ENCODE data around the gene TYMS. TPM values are rescaled to one million over a fixed set of nuclear protein-coding genes. Genes with fewer than 3 reads are reported as not detected.
"Not testable (repeated sequence)": the region's sequence is repeated elsewhere in the genome, so short reads cannot be mapped to it uniquely, and the experiment has no call there.

TYMS gene
- polyA plus RNA-seq, 10 donors, result 51.3 to 122 (median 60.4) TPM

- no peak for DNase-seq
Measured at GRCh38 chr18:676069-676468, 18.6 kb downstream of the TYMS start.

- no peak for DNase-seq
Measured at GRCh38 chr18:676736-677135, 19.3 kb downstream of the TYMS start.

- no peak for DNase-seq
Measured at GRCh38 chr18:677145-677544, 19.7 kb downstream of the TYMS start.

DNA sequence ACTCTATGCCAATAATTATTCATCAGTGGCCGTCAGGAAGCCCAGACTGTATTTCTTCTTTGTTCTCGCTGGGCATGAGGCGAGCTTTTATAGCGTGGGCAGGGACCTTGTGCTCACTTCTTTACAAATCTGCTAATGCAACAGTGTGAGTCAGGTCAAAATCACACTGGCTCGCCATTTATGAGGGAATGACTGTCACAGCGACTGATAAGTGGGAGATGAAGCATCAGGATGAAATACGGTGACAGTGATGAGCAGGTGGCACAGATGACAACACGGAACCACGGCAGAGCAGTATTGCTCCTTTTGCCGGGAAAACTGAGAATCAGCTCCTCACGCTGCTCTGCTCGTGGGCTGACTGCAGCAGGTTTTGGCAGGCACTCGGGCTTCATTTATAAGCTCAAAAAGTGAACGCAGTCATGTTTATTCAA, 20.5 kb downstream of the TYMS start:
- DNase-seq, result no peak

DNA sequence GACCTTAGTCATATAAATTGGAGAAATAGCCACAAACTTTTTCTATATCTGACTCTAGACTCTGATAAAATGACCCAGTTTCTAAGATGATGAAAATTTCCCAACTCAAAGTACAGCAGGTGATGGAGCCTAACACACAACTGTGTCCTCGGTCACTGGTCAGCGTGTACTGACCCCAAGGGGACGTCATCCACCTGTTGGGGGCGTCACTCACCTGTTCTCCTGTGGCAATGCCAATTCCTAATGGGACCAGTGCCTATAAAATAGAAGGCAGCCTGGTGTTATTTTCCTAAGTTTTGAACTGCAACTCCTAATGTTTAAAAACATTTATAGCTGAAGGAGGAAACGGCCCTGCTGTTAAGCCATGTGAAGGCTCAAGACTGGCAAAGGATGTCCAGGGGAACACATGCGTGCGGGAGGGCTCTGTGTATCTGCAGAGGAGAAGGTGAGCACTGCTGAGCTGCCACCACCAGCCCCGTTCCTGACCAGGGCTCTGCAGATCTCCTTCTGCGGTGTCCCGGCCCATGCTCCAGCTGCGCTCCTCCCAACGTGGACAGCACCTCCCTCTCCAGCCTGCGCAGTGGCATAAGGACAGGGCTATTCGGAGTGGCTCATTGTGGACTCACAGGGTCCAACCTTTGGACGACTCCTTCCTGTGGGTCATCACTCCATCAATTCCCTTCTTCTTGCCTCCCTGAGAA, 21.2 kb downstream of the TYMS start:
- DNase-seq, result no peak

DNA sequence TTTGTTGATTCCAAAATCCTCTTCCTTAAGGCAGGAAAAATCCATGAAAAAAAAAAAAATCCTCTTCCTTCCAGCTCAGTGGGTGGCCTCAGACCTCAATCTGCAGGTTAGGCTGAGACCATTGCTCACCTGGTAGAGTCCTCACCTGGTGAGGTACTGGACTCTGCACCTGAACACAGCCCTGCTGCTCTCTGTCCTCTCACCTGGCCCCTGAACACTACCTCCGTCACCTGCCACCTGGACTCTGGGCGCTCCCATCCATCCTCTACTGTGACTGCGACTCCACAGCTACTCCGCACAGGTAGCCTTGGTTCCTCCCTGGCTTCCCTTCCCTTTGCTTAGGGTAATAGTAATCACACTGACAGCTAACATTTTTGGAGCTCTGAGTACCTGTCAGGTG, 22.1 kb downstream of the TYMS start:
- DNase-seq, result no peak

DNA sequence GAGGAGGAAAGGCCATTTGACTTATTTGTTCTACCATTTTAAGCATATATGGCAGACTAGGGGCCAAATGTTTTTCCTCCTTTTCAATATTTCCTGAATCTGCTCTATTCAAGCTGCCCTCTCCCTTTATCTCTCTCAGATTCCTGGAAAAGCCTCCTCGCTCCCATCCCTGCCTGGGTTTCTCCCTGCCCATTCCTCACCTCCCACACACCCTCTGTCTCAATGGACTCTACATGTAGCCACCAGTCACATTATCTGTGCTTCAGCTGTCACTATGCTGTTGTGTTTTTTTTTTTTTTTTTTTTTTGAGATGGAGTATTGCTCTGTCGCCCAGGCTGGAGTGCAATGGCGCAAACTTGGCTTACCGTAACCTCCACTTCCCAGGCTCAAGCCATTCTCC, 22.9 kb downstream of the TYMS start:
- DNase-seq, result no peak

GRCh38 chr18:681985-682384, 24.5 kb downstream of the TYMS start:
- DNase-seq, result no peak

DNA sequence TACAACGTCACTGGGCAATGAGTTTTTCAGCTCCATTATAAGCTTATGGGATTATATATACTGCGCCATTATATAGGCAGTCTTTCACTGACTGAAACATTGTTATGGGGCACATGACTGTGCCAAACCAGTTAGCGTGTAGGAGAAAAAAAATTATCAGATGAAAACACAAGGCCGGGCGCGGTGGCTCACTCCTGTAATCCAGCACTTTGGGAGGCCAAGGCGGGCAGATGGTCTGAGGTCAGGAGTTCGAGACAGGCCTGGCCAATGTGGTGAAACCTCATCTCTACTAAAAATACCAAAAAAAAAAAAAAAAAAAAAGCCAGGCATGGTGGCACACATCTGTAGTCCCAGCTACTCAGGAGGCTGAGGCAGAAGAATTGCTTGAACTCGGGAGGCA, 25.0 kb downstream of the TYMS start:
- not testable (repeated sequence) for DNase-seq

DNA sequence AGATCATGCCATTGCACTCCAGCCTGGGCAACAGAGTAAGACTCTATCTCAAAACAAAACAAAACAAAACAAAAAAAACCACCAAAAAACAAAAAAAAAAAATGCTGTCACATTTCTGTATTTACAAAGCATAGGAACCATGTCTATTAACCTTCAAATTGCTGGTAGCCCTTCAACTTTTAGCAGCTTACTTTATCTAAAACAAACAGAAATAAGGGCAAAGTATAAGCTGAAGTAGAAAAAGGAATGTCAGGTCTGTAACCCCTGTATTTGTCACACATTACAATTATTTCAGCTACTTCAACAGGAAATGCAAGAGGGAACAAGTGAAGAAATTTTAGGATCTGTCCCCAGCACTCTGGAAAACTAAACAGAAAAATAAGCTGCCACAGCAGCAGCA, 25.4 kb downstream of the TYMS start:
- DNase-seq, result no peak

- DNase-seq, result no peak
Measured at GRCh38 chr18:683531-683930, 26.1 kb downstream of the TYMS start.

- no peak for DNase-seq
Measured at GRCh38 chr18:685438-685837, 28.0 kb downstream of the TYMS start.

DNA sequence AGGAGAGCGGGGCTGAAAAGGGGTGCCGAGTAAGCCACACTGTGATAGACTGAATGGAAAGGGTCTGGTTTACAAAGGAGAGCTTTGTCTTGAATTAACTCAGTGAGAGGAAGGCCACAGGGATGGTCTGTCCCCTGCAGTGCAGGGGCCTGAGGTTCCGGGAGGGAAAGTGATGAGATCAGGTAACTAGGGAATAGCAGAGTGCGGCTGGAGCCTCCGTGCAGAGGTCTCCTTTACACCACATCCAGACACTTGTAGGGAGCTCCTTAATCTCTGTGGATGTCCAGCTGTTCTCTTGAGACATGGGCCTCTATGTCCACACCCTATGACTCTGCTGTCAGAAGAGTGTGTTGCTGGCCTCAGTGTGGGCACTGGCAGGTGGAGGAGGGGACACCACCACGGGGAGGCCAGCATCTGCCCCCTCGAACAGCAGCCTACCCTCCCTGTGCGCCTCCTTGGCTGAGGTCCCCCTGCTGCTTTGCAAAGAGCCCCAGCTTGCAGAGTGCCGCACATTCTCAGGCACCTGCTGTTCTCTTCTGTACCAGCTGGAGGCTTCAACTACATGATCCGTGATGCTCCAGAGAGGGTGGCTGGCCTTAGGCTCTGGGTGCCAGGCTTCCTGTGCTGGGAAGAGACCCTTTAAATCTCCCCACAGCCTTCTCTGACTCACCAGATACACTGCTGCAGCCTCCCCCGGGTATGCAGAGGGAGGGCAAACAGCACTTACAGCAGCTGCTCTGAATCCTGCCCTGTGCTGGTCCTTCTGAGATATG, 29.1 kb downstream of the TYMS start:
- no peak for DNase-seq

GRCh38 chr18:688323-688722, 30.9 kb downstream of the TYMS start:
- DNase-seq, result no peak

DNA sequence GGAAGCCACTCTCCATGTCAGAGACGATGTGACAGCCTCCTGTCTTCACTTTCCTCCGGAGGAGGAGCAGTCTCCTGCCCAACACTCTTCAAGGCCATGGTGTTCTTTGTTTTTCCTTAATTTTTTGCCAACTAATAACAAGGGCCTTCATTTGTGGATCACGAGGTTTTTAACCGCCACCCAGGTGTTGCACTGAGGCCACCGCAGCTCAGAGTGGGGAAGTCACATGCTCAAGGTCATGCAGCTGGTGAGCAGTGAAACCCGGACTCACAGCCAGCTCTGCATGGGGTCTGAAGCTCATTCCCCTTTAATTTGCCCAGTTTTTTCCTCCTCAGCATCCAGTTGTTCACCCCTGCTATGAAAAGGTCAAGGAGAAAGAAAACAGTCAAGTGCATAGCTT, 35.4 kb downstream of the TYMS start:
- DNase-seq, result no peak

DNA sequence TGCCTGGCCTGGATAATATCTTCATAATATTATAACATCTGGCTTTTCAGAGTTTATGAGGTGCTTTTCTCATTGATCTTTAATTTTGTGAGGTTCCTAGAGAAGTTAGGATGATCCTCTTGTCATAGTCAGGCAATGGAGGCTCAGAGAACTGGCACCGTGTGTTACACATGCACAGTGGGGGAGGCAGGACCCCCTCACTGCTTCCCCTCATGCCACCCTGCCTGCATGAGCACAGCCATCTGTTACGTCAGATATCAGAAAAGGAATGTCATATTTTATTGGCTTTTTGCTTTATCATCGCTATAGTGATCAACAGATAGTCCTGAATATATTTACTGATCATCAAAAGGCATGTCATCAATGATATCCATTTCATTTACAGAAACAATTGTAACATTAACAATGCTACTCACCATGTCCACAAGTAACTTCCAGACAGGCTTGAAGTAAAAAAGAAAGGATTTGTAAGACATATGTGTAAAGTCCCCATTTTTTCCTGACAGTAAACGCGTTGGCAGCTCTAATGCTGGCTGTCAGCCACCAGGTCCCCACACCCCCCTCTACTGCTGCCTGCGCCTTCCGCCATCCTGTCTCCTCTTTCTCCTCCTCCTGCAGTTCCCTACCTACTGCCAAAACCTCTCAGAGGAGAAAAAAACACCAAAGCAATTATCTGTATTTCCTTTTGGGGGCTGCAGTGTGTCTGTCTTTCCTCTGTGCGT, 36.2 kb downstream of the TYMS start:
- DNase-seq, result peak in 1 of 3 donors; percentile 10

GRCh38 chr18:697012-697411, 39.6 kb downstream of the TYMS start:
- no peak for DNase-seq

DNA sequence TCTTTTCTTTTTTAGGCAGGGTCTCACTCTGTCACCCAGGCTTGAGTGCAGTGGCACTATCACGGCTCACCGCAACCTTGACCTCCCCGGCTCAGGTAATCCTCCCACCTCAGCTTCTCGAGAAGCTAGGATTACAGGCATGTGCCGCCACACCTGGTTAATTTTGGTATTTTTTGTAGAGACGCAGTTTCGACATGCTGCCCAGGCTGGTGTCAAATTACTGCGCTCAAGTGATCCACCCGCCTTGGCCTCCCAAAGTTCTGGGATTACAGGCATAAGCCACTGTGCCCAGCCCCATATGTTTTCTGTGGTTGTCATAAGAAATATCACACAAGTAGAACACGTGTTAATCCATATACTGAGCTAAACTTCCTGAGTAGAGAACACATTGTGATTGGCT, 40.3 kb downstream of the TYMS start:
- DNase-seq, result no peak

DNA sequence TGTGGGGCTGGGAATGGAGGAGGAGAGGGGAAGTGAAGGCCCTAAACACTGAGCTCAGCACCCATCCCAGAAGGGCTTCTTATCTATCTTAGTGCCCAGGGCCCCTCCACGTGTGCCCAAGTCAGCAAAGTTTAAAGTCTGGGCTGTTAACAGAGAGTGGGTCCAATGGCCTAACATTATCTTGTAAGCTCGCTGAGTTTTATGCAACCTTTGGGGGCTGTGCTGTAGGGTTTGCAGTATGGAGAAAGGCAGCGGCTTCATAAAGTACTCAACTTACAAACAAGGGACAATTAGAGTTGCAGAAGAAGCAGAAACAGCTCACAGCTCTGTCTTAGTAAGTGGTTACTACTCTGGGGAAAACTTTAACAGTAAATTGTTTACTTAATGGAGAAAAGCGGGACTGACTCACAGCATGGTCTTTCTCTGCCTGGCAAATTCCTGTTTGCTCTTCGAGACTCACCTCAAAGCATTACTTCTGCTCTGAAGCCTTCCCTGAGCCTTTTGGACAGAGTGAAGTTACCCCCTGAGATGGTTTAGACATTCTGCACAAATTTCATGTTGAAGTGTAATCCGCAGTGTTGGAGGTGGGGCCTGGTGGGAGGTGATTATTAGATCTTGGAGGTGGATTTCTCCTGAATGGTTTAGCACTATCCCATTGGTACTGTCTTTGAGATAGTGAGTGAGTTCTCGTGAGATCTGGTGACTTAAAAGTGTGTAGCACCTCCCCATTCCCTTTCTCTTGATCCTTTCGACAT, 45.9 kb downstream of the TYMS start:
- DNase-seq, result peak in 1 of 3 donors; percentile 21

DNA sequence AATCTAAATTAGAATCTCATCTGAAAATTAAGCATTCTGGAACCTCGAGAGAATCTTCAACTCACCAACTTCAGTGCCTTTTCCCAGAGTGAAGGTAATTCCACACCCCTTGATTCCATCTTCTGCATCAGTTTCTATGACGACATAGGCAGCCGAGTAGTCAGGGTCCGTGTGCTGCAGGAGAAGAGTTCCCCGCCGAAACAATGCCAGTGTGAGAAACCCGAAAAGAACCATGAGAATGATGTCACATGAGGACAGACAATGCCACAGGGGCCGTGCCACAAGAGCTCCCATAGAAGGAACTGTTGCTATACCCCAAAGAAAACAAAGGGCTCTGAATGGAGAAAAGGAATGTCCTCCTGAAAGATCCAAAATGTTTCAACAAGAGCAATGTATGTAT, 49.0 kb downstream of the TYMS start:
- no peak for DNase-seq

- DNase-seq, result no peak
Measured at GRCh38 chr18:708096-708495, 50.6 kb downstream of the TYMS start.

DNA sequence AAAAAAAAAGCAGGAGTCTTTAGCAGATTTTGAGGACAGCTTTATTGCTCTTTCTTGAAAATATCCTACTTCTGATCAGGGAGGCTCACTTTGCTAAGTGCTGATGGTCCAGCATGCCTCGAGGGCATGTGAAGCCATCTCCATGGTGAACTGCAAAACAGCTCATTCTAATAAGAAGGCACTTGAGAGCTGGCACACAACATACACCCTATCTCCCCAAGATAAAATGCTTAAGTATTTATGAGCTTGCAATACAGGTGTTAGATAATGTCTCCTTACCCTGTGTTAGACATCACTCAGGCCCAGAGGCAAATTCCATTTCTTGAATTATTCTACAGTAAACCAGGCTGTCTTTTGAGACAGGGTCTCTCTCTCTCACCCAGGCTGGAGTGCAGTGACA, 52.3 kb downstream of the TYMS start:
- DNase-seq, result no peak
